DMS 273 treated with DMSO at 0.1 percent for 48 hours (cell line): ENCODE results near the gene CLEC9A.
"Not testable (repeated sequence)": the region's sequence is repeated elsewhere in the genome, so short reads cannot be mapped to it uniquely, and the experiment has no call there.

Experiments
- DNase-seq: peaks from one replicate; lab custom pipeline; 2025; lab: John Stamatoyannopoulos, UW

Gene CLEC9A

DNA sequence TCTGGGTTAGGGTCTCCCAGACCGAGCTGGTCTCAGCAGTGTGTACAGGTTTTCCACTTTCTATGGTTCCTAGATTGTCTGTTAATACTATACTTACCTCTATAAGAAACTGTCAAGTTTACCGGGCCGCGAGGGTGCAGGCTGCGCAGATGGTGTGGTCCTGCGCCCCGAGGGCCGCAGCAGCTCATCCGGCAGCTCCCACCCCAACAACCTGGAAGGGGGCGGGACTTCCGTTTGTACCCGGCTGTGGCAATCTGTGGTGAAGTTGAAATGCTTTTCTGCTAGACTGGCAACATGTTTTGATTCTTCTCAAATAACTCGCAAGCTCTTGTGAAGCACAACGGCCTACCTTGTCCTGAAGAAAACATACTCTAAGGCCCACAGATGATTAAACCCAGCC, at the start of gene CLEC9A:
Gene CLEC9A, plus strand, starts transcription at position 237 of the 400 bp plus-strand sequence. CDS start 22,006 bp downstream, outside the sequence.
- no peak for DNase-seq

DNA sequence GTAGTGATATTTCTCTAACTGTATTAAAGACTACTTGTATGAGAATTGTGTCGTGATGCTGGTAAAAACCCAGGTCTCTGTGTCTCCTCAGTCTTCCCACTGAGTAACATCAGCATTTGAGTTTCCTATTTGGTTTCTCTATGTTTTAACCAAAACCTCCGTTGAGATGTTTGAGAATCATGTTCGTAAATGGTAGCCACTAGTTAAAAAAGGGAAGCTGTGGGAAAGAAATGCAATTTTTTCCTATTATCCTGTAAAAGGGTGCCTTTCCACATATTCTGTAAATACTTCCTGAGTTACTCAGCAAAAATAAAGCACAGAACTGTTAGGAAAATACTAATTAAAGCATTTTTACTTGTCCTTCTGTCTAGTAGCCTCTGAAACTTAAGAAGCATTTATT, 38.6 kb upstream of the CLEC9A start:
- no peak for DNase-seq

DNA sequence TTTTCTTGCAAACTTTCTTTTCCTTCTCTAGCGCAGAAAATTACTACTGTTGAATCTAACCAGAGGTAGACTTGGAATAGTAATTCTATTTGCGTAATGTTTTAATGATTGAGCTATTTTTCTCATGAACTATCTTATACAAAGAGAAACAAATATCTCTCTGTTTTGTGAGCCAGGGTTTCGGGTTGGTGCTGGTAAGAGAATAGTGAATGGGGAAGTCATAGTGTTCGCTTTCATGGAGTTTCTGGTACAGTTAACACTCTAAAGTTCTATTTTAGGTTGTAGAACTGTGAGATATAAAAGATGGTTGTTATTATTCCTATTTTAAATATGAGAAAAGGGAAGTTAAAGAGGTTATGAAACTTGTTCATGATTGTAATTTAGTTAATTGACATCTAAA, 38.2 kb upstream of the CLEC9A start:
- no peak for DNase-seq

DNA sequence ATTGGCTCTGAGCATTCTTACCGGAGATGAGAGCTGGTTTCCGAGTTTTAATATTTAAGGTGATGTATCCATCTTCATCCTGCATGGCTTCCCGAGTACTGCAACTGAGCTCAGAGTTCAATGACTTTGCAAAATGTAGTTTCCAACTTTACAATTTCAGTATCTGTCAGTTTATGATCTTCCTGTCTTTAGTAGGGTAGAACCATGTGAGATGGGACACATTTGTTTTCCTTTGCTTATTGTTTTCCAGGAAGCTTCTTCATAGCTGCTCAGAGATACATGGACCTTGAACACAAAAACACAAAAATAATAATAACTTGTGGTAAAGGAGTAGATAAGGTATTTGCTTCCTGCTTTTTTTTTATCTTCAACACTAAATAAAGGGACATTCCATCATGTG, 31.5 kb upstream of the CLEC9A start, which contains the start of gene CLEC1B:
Gene CLEC1B, minus strand, starts transcription at position 106 of the 400 bp plus-strand sequence. Its CDS starts 21 bp downstream, at position 85.
- no peak for DNase-seq

DNA sequence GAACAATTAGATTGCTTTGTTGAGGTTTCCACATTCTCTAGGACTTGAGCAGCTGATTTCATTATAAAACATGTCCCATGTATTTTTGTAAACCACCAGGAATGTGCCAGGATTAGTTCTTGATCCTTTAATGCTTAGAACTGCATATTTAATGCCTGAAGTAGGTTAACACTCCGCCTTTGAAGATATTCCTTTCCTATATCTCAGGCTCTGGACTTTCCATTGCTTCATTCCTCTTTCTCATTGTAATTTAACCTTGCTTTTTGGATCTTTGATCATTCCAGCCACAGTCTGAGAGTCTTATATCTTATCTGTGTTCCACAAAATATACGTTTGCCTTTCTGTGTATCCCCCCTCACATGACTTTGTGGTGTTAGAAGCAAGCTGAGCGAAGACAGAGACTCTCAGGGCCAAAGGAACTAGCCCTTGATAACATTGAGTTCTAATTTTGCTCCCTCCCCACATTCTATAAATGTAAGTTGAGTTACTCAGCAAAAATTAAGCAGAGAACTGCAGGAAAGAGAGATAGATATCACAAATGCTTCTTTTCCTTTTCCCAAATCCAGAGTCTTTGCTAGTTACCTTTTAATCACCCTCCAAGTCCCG, 29.2 kb upstream of the CLEC9A start:
- DNase-seq: no peak

DNA sequence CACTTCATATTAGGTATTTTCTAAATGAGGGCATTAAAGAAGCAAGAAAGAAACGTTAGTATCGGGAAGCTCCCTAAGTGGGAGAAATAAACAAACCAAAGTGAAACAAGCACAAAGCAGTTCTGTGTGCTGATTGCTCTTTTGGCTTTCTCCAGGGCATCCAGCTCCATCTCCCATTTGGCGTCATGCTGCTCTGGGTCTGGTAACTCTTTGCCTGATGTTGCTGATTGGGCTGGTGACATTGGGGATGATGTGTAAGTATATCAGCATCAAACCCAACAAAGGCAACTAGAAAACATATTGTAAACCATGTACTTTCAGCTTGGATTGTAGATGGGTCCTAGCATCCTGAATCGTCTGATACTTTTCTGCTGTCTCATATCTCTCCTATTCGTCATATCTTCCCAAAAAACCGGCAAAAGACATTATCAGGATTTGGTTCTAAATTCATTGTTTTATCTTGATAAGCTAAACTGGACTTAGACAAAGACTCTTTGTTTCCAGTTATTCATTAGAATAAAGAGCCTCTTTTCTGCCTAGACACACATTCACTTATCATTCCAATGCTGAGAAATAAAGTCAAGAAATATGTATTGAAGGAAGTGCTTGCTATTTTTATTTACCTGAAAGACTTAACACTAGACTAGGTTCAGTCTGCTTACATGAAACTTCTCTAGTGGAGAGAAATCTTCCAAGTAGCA, 17.7 kb upstream of the CLEC9A start:
- no peak for DNase-seq

DNA sequence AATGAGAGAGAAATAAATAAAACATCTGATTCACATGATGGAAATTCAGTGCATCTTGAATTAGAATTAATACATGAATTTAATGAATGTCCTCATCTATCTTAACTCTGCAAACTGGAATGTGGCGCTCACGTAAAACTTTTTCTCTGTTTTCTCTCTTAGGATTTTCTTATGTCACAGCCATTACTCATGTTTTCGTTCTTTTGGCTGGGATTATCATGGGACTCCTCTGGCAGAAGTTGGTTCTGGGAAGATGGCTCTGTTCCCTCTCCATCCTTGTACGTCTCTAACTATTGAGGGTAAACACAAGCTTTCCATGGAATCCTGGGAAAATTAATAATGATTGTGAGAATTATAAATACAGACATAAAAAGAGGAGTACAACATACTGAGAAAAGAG, 15.0 kb upstream of the CLEC9A start:
- no peak for DNase-seq

DNA sequence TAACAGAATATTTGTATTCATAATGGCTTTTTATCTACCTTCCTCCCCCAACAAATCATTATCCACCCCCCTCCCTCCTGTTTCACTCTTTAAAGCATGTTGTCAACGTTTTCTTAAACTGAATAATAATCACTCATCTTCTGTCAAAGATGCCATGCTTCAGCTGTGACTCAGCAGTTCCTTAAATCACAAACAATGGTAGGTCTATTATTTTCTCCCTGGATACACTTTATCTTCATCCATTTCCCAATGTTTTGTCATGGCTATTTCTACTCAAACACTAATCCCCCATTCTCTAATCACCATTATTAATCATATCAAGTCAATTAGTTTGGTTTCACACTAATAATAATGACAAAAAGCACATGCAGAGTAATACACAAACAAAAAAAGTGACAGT, 13.6 kb upstream of the CLEC9A start:
- DNase-seq: no peak

DNA sequence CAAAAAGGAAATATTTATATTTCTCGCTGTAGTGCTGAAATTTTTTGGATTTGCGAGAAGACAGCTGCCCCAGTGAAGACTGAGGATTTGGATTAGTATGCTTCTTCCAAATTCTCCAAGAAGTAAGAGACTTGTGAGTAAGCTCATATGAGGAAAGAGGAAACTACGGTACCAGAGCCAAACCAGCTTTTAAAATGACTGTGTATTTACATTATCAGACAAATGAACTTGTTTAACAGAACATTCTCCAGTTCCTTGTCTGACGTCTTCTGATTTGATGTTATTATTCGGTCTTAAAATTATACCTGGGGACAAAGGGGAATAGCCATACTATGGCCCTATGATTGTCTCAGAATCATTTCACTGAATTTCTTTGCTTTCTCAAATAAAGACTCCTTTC, 12.1 kb upstream of the CLEC9A start:
- DNase-seq: no peak

DNA sequence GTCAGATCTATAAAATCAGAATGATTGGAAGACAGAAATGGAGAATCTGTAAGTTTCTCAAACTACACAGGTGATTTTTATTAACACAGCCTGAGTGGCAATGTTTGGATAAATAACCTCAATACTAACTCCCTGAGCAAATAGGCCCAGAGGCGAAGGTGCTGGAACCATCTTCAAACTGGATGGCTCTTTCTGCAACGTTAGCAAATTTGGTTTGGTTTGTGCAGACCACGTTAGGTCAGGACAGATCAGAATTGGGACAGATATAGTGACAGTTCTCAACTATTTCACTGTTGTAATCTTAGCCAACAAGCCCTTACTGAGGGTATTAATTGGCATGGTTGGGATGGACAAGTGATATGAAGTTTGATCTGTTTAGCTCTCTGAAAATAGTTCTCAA, 9.1 kb upstream of the CLEC9A start:
- DNase-seq: no peak

DNA sequence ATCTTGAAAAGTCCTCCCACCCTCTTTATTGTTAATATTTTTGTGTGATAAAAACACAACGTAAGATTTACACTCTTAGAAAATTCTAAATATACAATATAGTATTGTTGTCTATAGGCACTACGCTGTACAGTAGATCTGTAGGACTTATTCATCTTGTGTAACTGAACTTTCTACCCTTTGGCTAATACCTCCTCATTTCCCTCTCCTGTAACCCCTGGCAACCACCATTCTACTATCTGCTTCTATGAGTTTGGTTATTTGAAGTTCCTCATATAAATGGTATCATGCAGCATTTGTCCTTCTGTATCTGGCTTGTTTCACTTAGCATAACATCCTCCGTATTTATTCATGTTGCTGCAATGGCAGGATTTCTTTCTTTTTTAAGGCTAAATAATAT, 5.2 kb upstream of the CLEC9A start:
- no peak for DNase-seq

DNA sequence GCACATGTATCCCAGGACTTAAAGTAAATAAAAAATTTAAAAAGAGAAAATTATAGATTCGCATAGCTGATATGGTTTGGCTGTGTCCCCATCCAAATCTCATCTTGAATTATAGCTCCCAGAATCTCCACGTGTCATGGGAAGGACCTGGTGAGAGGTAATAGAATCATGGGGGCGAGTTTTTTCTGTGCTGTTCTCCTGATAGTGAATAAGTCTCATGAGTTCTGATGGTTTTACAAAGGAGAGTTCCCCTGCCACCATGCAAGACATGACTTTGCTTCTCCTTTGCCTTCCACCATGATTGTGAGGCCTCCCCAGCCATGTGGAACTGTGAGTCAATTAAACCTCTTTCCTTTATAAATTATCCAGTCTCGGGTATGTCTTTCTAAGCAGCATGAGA, 3.8 kb upstream of the CLEC9A start:
- not testable (repeated sequence) for DNase-seq

DNA sequence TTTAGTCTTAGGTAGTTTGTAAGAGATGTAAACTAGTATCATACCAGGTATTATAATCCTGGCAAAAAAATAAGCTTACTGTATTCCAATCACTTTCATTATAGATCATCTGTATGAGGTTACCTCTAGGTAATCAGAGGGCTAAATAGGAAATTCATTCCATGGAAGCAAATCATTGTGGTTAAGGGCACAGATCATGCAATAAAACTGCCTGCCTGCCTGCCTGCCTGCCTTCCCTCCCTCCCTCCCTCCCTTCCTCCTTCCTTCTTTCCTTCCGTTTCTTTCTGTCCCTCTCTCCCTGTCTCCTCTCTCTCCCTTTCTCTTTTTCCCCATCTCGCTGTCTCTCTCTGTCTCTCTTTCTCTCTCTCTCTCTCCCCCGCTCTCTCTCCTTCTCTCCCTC, 3.2 kb upstream of the CLEC9A start:
- DNase-seq: no peak

DNA sequence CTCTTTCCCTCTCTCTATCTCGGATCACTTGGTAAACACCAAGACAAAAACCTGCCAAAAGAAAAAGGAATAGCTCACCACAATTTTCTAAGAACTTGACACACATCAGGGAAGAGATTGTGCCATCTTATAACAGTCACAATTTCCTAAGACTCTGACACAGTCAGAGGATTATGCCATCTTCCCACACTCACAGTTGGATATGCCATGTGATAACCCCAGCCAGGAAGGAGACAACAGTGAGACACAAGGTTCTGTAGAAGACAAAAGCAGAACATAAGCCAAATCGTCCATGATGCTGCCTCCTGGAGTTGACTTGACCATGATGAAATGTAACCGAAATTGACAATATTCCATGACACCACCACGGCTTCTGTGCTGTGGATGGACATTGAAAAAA, 2.8 kb upstream of the CLEC9A start:
- no peak for DNase-seq

DNA sequence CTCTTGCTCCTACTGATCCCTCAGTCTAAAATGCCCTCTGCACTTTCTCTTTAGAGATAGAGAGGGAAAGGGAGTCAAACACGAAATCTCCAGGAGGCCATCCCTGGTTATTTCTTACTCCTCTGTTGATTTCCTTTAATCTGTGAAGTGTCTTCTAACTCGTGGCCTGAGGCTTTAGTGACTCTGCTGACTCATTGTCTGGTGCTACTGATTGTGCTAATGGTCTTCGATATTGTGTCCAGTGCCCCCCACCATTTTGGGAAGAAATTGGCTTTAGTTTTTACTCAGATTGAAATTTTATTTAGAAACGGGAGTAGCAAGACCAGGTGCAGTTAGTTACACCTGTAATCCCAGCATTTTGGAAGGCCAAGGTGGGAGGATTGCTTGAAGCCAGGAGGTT, 839 bp downstream of the CLEC9A start:
- DNase-seq: no peak

DNA sequence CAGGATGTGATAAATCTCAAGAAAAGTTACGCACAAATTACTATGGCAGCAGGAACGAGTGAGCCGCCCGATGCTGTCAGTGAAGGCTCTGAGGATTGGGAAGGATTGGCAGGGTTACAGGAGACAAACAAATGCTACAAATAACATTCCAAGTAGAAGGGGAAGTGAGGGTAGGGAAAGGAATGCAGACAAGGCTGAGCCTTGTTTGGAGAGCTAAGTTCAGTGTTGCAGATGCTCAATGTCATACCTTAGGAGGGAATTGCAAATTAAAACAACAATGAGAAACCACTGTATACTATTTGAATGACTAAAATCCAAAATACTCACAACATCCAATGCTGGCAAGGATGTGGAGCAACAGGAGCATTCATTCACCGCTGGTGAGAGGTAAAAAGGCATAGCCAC, 1.3 kb downstream of the CLEC9A start:
- DNase-seq: no peak

DNA sequence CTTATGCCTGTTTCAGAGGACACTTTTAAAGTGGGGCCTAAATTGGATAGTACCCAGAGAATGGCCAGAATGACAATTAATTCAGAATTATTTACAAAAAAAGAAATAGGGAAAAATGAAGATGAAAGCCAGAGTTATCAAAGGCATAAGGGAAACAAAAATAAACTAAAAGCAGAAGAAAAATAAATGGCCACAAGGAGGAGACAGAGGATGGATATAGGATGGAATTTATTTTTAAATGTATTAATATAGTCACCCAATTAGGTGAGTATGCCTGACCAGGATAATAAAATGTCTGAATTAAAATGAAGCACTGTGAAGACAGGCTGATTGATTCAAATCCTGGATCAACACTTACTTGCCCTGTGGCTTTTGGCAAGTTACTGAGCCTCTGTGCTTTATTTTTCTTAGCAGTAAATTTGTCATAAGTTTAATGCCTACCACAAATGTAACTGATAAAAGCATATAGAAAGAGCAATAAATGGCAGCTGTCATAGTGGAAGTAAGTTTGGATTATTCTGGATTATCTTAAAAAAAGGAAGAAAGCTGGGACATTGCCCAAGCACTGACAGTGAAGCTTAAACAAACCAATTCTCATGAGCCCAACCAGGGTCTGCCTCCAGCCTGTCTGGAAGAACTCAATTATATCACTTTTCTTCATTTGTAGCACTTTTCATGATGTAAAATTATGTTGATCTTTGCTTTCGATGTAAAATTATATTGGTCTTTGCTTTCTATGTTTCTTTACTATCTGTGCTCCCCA, 3.5 kb downstream of the CLEC9A start:
- no peak for DNase-seq

DNA sequence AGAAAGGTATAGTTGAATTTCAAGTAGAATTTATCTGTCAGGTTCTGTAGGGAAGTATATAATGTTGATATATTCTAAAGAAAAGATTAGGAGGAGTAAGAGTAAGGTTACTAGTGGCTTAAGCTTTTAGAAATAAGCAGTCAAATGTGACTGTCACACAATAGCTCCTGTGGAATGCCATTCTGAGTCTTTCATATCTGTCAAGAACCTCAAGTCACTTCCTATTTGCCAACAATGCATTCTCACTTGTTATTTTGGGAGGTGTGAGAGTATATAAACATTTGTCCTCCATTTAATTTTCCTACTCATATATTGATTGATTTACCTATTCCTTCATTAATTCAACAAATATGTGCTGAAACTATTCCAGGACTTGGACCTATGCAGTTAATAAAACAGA, 11.7 kb downstream of the CLEC9A start:
- no peak for DNase-seq

DNA sequence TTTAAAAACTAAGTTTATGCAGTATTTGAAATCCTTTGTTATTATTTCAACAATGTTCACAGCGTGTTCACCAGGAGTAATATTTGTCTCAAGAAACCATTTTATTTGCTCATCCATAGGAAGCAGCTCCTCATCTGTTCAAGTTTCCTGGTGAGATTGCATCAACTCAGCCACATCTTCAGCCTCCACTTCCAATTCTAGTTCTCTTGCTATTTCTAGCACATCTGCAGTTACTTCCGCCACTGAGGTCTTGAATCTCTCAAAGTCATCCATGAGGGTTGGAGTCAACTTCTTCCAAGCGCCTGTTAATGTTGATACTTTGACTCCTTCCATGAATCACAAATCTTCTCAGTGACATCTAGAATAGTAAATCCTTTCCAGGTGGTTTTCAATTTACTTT, 18.0 kb downstream of the CLEC9A start:
- no peak for DNase-seq

DNA sequence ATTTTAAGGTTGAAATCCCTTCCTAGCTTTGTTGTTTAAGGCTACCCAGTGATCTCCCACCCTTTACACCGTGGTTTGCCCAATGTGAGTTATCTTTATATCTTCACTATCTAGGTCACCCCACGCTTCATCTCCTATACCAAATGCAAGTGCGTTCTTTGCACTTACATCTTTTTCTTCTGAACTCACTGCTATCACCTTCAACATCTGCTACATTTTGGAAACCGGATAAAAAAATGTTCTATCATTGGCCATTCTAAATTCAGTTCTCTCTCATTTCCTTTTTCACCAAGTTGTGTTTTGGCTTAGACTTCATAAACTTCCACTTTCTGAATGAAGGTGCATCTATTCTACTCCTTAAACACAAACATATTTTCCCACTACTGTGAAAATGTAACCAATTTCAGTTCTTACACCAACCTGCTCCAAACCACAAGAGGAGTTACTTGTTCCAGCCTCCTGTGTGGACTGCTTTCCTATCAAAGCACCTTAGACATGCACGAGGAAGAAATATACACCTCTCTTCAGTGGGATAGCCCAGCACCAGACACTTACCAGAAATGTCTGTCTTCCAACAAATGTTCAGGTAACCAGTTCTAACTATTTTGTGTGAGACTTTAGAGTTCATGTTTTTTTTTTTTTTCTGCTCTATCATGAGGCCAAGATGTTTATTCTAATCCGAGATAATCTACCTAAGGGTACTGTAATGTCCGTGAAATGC, 21.9 kb downstream of the CLEC9A start:
- no peak for DNase-seq

DNA sequence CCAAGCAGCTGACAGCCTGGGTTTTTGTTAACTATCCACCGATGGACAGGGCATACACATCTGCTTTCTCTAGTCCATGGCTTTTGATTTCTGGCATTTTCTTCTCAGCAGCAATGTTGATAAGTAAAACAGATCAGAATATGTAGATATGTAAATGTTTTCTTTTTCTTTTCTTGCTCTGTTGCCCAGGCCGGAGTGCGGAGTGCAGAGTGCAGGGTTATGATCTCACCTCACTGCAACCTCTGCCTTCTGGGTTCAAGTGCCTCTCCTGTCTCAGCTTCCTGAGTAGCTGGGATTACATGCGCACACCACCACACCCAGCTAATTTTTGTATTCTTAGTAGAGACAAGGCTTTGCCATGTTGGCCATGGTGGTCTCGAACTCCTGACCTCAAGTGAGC, 27.9 kb downstream of the CLEC9A start:
- no peak for DNase-seq

DNA sequence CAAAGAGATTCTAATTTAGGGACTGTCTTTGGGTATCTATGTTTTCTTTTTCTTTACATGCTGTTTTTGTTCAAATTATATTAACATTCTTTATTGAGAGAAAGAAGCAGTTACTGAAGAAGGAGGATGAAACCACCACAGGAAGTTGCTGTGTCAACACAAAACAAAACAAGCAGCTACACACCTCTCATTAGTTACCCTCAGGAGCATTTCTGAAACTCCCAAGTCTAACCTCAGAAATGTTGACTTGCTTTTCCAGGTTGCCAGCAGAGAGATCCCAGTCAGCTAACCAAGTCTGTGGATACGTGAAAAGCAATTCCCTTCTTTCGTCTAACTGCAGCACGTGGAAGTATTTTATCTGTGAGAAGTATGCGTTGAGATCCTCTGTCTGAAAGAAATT, 34.8 kb downstream of the CLEC9A start:
- no peak for DNase-seq

DNA sequence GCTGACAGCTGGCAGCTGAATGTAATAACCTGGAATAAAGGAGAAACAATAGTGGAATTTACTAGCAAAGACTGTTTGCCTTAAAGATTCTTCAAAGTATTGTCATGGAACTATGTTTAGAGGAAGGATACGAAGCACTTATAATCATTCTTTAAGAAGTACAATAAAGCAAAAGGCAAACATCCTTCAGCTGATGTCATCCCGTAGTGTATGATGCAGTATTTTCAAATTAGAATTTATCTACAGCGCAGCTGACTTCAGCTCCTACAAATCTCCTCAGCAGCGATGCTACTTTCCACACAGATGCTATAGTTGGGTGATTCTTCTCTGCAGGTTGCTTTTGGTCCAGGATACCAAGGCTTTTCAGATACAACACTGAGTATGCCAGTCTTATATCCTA, 36.8 kb downstream of the CLEC9A start:
- no peak for DNase-seq
